Measurements from ENCODE around the gene ZNF692. TPM values are rescaled to one million over a fixed set of nuclear protein-coding genes. Genes with fewer than 3 reads are reported as not detected.

ZNF692 gene
- total RNA-seq, 1 experiment from 2014 or later, result 40.1 TPM

DNA sequence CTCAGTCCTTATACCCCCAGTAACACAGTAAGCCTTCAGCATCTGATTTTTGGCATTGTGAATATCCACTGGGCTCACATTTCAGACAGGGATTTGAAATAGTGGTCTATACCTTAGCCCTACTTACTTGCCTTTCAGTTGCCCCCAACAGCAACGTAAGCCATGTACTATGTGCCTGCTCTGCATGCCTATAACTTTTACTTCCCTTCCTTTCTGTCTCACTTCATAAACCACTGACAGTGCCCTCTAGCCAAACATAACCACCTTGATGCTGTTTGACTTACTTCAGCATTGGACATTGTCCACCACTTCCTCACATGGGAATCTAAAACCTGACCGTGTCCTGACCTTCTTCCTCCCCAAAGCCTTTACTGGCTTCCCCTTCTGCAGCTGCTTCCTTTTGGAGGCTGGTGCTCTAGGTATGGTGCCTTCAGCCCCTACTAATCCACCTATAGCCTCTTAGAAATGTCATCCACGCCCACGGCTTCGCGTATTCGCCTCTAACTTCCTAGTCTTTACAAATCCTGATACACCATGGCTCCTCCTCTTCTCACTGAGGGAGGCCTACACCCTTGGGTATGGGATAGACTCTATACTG is 24.4 kb downstream of the ZNF692 start:
- no peak for DNase-seq
- H3K4me3 Mint-ChIP-seq, result no peak overlapping the region
- H3K36me3 Mint-ChIP-seq (ENCODE audit: insufficient read depth in 1 of 3, low read depth in 3 of 3), result no peaks in the 10 kb centered on the region; a peak in 1 of 7 replicates
- Histone ChIP-seq H4K5ac (ENCODE audit: insufficient read length, low read depth, low read length) (no peak overlapping the region), H2BK12ac (ENCODE audit: insufficient read length, low read depth, low read length) (no peak overlapping the region), H4K20me1 (ENCODE audit: control insufficient read depth, insufficient read depth, insufficient read length) (no peaks in the 10 kb centered on the region), H4K91ac (ENCODE audit: insufficient read length, low read depth, low read length) (no peak overlapping the region), H2BK5ac (ENCODE audit: insufficient read length, low read length) (no peak overlapping the region), H2AK5ac (ENCODE audit: insufficient read length, low read length) (no peak overlapping the region), H2BK15ac (ENCODE audit: low read depth, low read length) (no peak overlapping the region), H3K23me2 (ENCODE audit: insufficient read length, low read depth, low read length, poor library complexity, severe bottlenecking) (peaks cover 4% of the 10 kb centered on the region), H4K8ac (replicated peaks; ENCODE audit: insufficient read length, low read depth, low read length) (no peak overlapping the region), H3K18ac (ENCODE audit: insufficient read length, low read depth, low read length) (no peak overlapping the region), H3K9me3 (ENCODE audit: control insufficient read depth, low read depth, low read length) (no peaks in the 10 kb centered on the region), H3K56ac (ENCODE audit: insufficient read length, low read depth, low read length) (no peak overlapping the region), H3K23ac (ENCODE audit: insufficient read length, low read depth, low read length) (no peak overlapping the region), H3K14ac (ENCODE audit: insufficient read depth, low read length) (no peak overlapping the region), H2BK120ac (ENCODE audit: low read depth, low read length, poor library complexity, severe bottlenecking) (no peak overlapping the region), H3K4ac (ENCODE audit: low read depth, low read length) (no peak overlapping the region), H3T11ph (ENCODE audit: low read length) (no peak overlapping the region), H3K27ac (ENCODE audit: insufficient read length, low read depth, low read length) (no peak overlapping the region), H3K9ac (ENCODE audit: extremely low read depth, insufficient read length, low read length) (no peak overlapping the region), H3K4me1 (ENCODE audit: insufficient read depth, low read length) (no peaks in the 10 kb centered on the region; the same call in 1 of the 2 replicates), H2AFZ (ENCODE audit: low read length) (no peak overlapping the region), H3K27me3 (ENCODE audit: insufficient read depth, low read length) (no peaks in the 10 kb centered on the region), H2BK20ac (ENCODE audit: low read depth, low read length, poor library complexity, severe bottlenecking) (no peak overlapping the region), H3K4me2 (ENCODE audit: insufficient read depth, insufficient read length, low read length) (no peak overlapping the region), H3K79me1 (ENCODE audit: insufficient read depth, low read depth, low read length, poor library complexity, severe bottlenecking) (no peaks in the 10 kb centered on the region), H3K79me2 (ENCODE audit: insufficient read depth, low read length) (no peaks in the 10 kb centered on the region)
- peaks cover 3 to 9% of the 10 kb centered on the region in 2 experiments; a peak in 4 of 5 replicates for H3K9me3 Mint-ChIP-seq
- peaks cover 3% of the 10 kb centered on the region for H3K27me3 Mint-ChIP-seq (ENCODE audit: low read depth)
- TF ChIP-seq, protein P1, sequence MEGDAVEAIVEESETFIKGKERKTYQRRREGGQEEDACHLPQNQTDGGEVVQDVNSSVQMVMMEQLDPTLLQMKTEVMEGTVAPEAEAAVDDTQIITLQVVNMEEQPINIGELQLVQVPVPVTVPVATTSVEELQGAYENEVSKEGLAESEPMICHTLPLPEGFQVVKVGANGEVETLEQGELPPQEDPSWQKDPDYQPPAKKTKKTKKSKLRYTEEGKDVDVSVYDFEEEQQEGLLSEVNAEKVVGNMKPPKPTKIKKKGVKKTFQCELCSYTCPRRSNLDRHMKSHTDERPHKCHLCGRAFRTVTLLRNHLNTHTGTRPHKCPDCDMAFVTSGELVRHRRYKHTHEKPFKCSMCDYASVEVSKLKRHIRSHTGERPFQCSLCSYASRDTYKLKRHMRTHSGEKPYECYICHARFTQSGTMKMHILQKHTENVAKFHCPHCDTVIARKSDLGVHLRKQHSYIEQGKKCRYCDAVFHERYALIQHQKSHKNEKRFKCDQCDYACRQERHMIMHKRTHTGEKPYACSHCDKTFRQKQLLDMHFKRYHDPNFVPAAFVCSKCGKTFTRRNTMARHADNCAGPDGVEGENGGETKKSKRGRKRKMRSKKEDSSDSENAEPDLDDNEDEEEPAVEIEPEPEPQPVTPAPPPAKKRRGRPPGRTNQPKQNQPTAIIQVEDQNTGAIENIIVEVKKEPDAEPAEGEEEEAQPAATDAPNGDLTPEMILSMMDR (conservative IDR thresholded peaks at IDR 0.05), result no peak
- H3K27ac Mint-ChIP-seq, result no peak overlapping the region
- H3K4me1 Mint-ChIP-seq, result peaks cover 7 to 8% of the 10 kb centered on the region in 2 experiments
- WGBS (ENCODE audit: extremely low coverage, insufficient read length, low lambda C conversion rate), result no CpG with 5 or more reads among the region's 7 CpGs

Data from H9 (cell line).